ENCODE measurements around the gene LRRC27.

LRRC27 gene

GRCh38 chr10:132299371-132300336, 32.3 kb upstream of the LRRC27 start:
- DNase-seq: peak in 3 of 10 donors; percentile 13 to 83 (median 75)
- intact Hi-C loops (cut with DNase I): no loop called here

DNA sequence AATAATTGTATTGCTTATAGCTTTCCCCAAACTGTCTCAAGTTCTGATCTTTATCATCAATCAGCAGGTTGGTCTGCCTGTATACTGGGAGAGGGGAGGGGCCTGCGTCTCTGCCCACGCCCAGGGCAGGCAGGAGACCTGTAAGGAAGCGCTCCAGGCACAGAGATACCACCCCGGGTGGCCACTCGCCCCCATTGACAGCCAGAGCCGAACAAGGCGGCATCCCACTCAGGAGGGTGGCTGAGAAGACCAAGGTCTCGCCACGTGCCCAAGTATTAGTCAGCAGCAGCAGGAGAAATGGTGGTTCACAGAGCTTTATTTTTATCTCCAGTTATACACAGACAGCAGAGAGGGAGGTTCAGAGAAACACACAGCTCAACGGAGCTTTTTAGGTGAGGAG, 31.4 kb upstream of the LRRC27 start:
- peak in 4 of 10 donors; percentile 15 to 84 (median 83) for DNase-seq
- intact Hi-C loops (cut with DNase I): no loop called here

DNA sequence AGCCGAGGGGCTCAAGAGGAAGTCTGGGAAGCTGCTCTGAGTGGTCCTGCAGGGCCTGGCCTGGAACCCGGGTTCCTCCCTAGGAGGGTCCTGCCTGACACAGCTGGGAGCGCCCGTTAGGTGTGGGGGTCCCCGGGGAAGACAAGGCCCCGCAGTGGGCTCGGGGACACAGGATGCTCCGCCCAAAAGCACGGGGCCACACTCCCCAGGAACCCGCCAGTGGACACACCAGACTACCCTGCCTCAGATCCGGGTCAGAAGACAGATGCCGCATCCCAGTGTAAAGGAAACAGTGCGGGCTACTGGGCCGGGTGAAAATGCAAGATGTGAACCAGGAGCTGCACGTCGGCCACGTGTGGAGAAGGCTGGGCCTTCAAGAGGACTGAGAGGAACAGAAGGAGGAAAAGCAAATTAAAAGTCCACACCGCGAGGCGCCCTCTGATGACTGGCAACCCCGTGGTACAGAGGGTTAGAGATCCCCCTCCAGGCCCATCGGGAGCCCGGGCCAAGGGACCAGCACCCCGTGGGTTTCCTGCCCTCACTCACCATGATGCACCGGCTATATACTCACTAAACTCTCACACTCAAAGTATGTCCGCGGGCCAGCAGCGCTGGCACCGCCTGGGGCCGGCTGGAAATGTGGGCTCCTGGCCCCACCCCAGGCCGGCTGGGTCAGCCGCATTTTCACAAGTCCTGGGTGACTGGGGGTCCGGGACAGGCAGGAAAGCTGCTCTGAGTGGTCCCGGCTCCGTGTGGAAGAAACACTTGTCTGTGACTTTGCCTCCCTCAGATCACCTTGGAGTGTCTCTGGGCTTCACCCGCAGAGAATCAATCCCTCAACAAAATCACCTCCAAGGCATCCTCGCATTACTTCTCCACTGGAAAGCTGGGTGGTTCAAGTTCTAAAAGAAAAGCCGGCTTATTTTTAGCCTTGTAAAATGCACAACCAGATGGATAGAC, 30.3 kb upstream of the LRRC27 start:
- peak in 4 of 10 donors; percentile 11 to 72 (median 66) for DNase-seq
- intact Hi-C loops (cut with DNase I): no loop called here

GRCh38 chr10:132302421-132303310, 29.3 kb upstream of the LRRC27 start:
- DNase-seq: peak in 4 of 10 donors; percentile 13 to 70 (median 58)

DNA sequence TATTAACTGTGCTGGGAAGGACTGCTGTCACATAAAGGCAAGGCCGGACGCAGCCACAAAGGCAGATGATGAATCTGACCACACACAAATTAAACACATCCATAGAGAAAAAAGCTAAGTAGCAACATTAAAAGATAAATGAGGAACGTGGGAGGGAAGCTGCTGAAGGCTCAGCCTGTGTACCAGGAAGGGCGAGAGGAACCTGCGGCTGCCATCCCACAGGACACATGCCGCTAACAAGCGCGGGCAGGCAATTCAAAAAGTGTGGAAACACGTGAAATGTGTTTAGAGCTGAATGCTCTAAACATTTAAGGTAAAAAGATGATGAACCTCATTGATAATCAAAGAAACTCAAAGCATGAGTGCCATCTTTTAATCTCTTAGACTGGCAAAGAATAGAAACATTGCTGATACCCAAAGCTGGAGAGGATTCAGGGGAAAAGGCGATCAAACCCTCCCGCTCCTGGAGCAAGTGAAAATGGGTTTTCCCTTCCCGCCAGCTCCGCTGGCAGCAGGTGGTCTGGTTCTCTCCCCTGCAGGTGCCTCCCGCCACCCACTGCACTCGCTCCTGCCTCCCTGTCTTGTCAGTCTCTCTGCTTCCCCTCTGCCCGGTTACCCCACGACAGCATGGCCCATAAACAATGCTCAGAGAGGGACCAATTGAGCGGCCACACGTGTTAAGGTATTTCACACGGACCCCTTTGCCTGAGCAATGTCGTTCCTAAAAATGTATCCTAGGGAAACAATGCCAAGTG, 28.5 kb upstream of the LRRC27 start:
- intact Hi-C loops (cut with DNase I): no loop called here
- DNase-seq: peak in 4 of 10 donors; percentile 16 to 82 (median 62)

More at GRCh38 chr10:132302421-132303310, 29.3 kb upstream of the LRRC27 start:
- intact Hi-C loops (cut with DNase I): no loop called here

DNA sequence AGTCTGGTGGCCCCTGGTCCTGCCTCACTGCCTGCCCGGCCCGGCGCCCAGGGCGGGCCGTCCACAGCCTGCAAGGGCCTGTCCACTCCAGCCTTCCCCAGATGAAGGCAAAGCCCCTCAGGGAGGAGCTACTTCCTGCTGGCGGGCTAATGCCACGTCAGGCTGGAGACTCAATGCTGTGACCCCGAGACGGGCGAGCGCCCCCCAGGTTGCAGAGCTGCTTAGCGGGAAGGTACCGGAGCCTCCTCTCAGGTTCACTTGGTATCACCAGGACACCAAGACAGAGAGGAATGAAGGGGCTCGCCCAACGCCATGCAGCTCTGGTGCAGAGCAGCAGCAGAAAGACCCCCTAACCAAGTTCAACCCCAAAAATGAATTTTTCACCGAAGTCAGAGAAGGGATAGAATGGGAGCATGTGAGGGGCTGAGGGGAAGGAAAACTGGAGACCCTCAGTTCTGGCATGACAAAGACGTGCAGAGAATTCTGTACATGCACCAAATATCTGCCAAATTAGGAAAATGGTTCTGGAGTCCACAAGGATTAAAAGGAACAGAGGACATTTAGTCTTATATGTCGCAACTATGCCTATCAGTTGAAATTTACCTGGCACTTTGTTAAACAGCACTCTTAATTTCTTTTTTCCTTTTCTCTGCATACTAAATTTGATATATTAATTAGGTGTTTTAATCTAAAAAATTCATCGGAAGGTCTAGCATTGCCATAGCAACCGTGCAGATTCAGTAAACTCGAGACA, 27.1 kb upstream of the LRRC27 start:
- intact Hi-C loops (cut with DNase I): no loop called here
- DNase-seq: peak in 4 of 10 donors; percentile 6 to 69 (median 46)

- intact Hi-C loops (cut with DNase I): no loop called here
- peak in 4 of 10 donors; percentile 10 to 75 (median 69) for DNase-seq
Observed at GRCh38 chr10:132305654-132306342, 26.2 kb upstream of the LRRC27 start.

- intact Hi-C loops (cut with DNase I): no loop called here
- DNase-seq: peak in 4 of 10 donors; percentile 9 to 70 (median 62)
Observed at GRCh38 chr10:132306343-132306685, 25.7 kb upstream of the LRRC27 start.

DNA sequence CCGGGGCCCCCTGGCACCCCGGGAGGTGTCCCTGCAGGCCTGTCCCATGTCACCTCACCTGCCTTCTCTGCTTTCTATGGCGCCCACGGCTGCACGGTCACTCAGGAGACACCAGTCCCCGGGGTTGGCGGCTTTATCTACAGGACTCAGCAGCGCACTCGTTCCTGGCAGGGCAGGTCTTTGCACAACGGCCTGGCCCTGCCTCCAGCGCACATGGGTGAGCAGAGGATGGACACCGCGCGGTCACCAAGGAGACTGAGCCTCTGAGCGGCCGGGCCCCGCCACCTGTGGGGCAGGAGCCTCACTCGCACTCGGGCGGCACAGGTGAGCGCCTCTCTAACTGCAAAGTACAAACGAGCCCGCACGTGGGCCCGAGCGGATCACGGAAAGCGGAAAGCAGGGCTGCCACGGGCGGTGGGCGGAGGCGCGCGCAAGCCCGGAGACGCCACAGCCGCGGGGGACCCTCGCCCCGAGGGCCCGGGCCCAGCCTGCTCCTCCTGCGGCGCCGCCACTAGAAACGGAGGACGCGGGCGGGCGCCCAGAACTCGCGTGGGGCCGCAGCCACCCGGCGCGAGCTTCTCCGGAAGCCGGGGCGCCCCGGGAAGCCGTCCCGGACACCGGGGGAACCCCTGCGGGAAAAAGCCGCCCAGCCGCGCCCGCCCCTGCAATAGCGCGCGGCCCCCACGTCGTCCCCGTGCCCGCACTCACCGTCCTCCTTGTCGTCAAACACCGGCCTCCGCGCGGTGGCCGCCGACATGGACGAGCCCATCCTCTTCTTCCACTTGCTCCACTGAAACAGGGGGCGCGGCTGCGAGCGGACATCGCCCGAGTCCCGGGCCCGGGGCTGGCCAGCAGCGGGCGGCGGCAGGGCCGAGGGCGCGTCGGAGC, 24.9 kb upstream of the LRRC27 start:
- DNase-seq: peak in 5 of 10 donors; percentile 16 to 89 (median 85)
- intact Hi-C loops (cut with DNase I): no loop called here

GRCh38 chr10:132307823-132308586, 24.0 kb upstream of the LRRC27 start, which contains the start of gene STK32C:
TSS of gene STK32C (minus strand) at chr10:132307950. CDS start at chr10:132307833, 117 bp downstream.
- intact Hi-C loops (cut with DNase I): loop anchor here (1.0 kb wide), 1 partner anchor 24 kb away; the partner anchor contains the start of gene LRRC27
- peak; percentile 80 to 99 (median 92) for DNase-seq

GRCh38 chr10:132308587-132309470, 23.2 kb upstream of the LRRC27 start:
- intact Hi-C loops (cut with DNase I): loop anchor here (1.0 kb wide), 1 partner anchor 23 kb away; the partner anchor contains the start of gene LRRC27

DNA sequence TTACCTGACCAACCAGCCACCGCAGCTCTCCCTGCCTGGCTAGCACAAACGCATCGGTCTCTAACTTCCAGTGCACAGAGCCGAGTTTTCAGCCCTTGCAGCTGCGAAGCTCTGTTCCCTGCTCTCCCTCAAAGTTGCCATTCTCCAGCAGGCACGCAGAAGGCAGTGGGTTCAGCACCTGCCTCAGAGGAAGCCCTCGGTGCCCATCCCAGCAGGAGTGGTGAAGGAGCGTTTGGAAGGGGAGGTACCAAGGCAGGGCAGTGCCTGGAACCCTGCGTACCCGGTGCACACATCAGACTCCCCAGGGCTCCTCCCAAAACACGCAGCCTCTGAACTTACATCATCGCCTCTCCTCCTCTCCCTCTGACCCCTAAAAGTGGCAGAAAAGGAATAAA, 22.5 kb upstream of the LRRC27 start:
- peak in 3 of 10 donors; percentile 12 to 55 (median 55) for DNase-seq
- intact Hi-C loops (cut with DNase I): no loop called here

More at GRCh38 chr10:132308587-132309470, 23.2 kb upstream of the LRRC27 start:
- DNase-seq: peak in 3 of 10 donors; percentile 14 to 85 (median 79)

DNA sequence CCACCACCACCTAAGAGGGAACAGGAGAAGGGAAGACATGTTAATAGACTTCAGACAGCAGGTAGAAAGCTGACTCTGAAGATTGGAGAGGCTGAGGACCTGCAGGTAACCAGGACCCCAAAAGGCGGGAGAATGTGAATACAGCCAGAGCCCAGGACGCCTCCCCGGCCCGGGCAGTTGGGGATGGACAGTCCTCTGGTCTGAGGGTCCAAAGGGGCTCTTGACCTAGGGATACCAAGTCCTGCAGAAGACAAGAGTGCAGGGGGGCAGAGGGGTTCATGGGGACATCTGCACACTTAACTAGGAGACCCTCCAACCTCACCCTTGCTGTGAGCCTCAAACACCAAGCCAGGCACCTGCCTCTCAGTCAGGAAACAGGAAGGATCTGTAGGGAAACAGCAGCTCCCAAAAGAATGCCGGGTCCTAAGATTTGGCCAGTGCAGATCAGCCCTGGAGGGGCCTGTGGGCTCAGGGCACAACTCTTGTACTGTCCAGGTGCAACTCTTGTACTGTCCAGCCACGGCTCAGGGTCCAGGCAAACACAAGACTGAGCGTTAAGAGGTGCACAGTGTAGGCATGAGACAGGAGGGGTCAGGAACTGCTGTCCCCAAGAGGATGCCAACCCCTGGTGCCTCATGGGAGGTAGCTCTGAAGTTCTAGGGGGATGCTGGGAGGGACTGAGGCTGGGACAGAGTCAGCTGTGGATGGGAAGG, 22.0 kb upstream of the LRRC27 start:
- intact Hi-C loops (cut with DNase I): no loop called here
- peak in 4 of 10 donors; percentile 7 to 69 (median 48) for DNase-seq
